K562 (cell line): Measurements from ENCODE around the gene KCNH2. TPM values are rescaled to one million over a fixed set of nuclear protein-coding genes. Genes with fewer than 3 reads are reported as not detected.
A peak's percentile ranks its signal among the peaks of the same experiment; 100 is the strongest.

ENCODE experiments used
- ELK3 ChIP-seq: fragments of 450-650 bp; formaldehyde crosslinking; IDR thresholded peaks from 2 replicates; pipeline ENCODE4 v1.4.0; 2020; ENCODE audit warnings: mild to moderate bottlenecking
- HDGF ChIP-seq: fragments of 450-650 bp; IDR thresholded peaks from 2 replicates; pipeline ENCODE4 v1.6.1; 2016
- HNRNPL ChIP-seq: fragments of 200-400 bp; formaldehyde crosslinking; IDR thresholded peaks from 2 replicates; pipeline ENCODE4 v1.6.1; 2017; ENCODE audit warnings: low read depth, mild to moderate bottlenecking, low read length
- IFI16 ChIP-seq: fragments of 250-450 bp; sonication (Bioruptor Pico); IDR thresholded peaks from 2 replicates; pipeline ENCODE4 v2.1.2; 2022; ENCODE audit warnings: mild to moderate bottlenecking, inconsistent platforms
- IRF2 ChIP-seq: sonication (generic); formaldehyde crosslinking; IDR thresholded peaks from 2 replicates; pipeline ENCODE4 v1.8.1; 2022; ENCODE audit warnings: mild to moderate bottlenecking, missing genetic modification reagents
- KLF16 ChIP-seq: IDR thresholded peaks from 2 replicates; pipeline ENCODE4 v1.6.1; 2016; ENCODE audit warnings: antibody characterized with exemption
- LCOR ChIP-seq: sonication (generic); formaldehyde crosslinking; IDR thresholded peaks from 2 replicates; pipeline ENCODE4 v1.8.0; 2022; ENCODE audit warnings: mild to moderate bottlenecking, missing genetic modification reagents
- NR2C1 ChIP-seq, 2 experiments: fragments of 450-650 bp; IDR thresholded peaks; 2 replicates each; pipeline ENCODE4 v1.6.1; 2017; ENCODE audit warnings: mild to moderate bottlenecking in 2 of 2, antibody characterized with exemption in 1 of 2, inconsistent platforms in 1 of 2, missing compliant biosample characterization in 1 of 2, missing genetic modification characterization in 1 of 2
- NUFIP1 ChIP-seq: fragments of 450-650 bp; IDR thresholded peaks from 2 replicates; pipeline ENCODE4 v1.6.1; 2018; ENCODE audit not compliant: partially characterized antibody
- PTRF ChIP-seq: fragments of 450-650 bp; IDR thresholded peaks from 2 replicates; pipeline ENCODE4 v1.6.1; 2016; ENCODE audit warnings: mild to moderate bottlenecking, missing genetic modification characterization, missing compliant biosample characterization
- RNF219 ChIP-seq: fragments of 250-450 bp; sonication (Bioruptor Pico); IDR thresholded peaks from 2 replicates; pipeline ENCODE4 v1.5.0; 2022; ENCODE audit warnings: mild to moderate bottlenecking
- SIN3A ChIP-seq, 2 experiments: fragments of 150-350 bp in 1 of 2; IDR thresholded peaks; 2 replicates each; pipeline ENCODE4 v1.6.1; 2011 to 2016; ENCODE audit warnings: borderline replicate concordance in 2 of 2, low read depth in 2 of 2, low read length in 2 of 2, mild to moderate bottlenecking in 2 of 2, moderate library complexity in 2 of 2; ENCODE audit not compliant: control insufficient read depth in 1 of 2
- SNRNP70 ChIP-seq: fragments of 200-400 bp; formaldehyde crosslinking; optimal IDR thresholded peaks from 2 replicates; pipeline ENCODE3; 2017; ENCODE audit warnings: low read depth, low read length
- TEAD4 ChIP-seq, 2 experiments: sonication (generic) in 1 of 2; formaldehyde crosslinking in 1 of 2; IDR thresholded peaks; 2 replicates each; pipeline versions ENCODE4 v1.6.1 to v1.8.0; 2012 to 2022; ENCODE audit warnings: borderline replicate concordance in 1 of 2, inconsistent platforms in 1 of 2, low read length in 1 of 2, mild to moderate bottlenecking in 1 of 2, missing genetic modification reagents in 1 of 2
- YY1 ChIP-seq, 3 experiments: IDR thresholded peaks; 2 replicates each; pipeline ENCODE4 v1.6.1; 2011; ENCODE audit warnings: low read length in 2 of 3, mild to moderate bottlenecking in 2 of 3, moderate library complexity in 2 of 3, borderline replicate concordance in 1 of 3, control low read depth in 1 of 3, low read depth in 1 of 3; ENCODE audit not compliant: insufficient read depth in 3 of 3, insufficient replicate concordance in 2 of 3, control insufficient read depth in 1 of 3, insufficient read length in 1 of 3; ENCODE audit errors: extremely low read depth in 1 of 3
- ZNF232 ChIP-seq: sonication (generic); formaldehyde crosslinking; IDR thresholded peaks from 2 replicates; pipeline ENCODE4 v1.8.0; 2022; ENCODE audit warnings: mild to moderate bottlenecking, missing genetic modification reagents
- ZSCAN29 ChIP-seq: fragments of 450-650 bp; IDR thresholded peaks from 2 replicates; pipeline ENCODE4 v1.6.1; 2017
- polyA plus RNA-seq, 8 experiments: library from polyadenylated mRNA; depleted of rRNA in 4 of 8; stranded (reverse) in 5 of 8; unstranded in 3 of 8; fragments of >200 nt; fragmentation: Nextera tagmentation in 2 of 8; fragmentation: Illumina TruSeq in 1 of 8; extraction: Ambion mirVana in 2 of 8; extraction: Trizol in 1 of 8; gene quantifications; 2 replicates each; pipeline versions ENCODE4 v1.2.1 to v1.2.3, GENCODE V29; 2011 to 2014; ENCODE audit warnings: inconsistent platforms in 1 of 8, missing spikeins in 1 of 8
- total RNA-seq, 7 experiments: library from RNA; depleted of rRNA in 6 of 7; stranded (reverse); fragments of >200 nt in 6 of 7; fragmentation: Illumina TruSeq in 2 of 7; extraction: Trizol in 2 of 7; gene quantifications; 2 replicates each; pipeline versions ENCODE4 v1.2.1 to v1.2.3, GENCODE V29; 2011 to 2021; ENCODE audit warnings: low replicate concordance in 1 of 7
- TF ChIP-seq, protein P1 (sequence below): fragments of 250-450 bp; sonication (Bioruptor Pico); IDR thresholded peaks from 2 replicates; pipeline ENCODE4 v1.5.0; 2021; ENCODE audit warnings: mild to moderate bottlenecking, moderate library complexity
- TF ChIP-seq, protein P2 (sequence below): sonication (generic); formaldehyde crosslinking; IDR thresholded peaks from 2 replicates; pipeline ENCODE4 v1.8.1; 2023; ENCODE audit warnings: mild to moderate bottlenecking, missing genetic modification reagents

KCNH2 gene
- total and polyA plus RNA-seq, 9 of the 15 experiments (the other 6 are each of a cell fraction or from before 2014, with no cell fraction given), result 18.1 to 368 (median 218) TPM

DNA sequence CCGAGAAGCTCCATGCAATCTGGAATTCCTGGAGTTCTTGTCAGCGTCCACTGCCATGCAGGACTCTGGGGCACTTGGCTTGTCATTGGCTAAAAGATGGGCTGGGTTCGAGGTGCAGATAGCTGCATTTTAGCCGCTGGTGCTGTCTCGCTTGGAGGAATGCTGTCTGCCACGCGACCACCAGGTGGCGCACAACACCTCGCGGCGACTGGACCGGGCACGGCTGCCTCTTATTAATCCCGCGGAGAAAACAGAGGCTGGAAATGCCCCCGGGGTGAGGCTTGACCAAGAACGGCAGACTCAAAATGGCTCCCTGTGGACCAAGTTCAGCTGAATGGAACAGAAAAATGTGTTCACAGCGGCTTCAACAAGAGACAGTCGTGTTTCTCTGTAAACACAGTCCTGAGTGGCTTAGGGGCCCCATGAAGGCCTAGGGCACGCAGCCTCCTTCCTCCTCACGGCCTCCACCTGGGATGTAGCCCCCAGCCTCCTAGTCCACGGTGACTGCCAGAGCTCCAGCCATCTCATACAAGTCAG is 79.6 kb downstream of the KCNH2 start (continued):
- TF ChIP-seq RNF219 (CRISPR knock-in tag) (no peak), ZSCAN29 (0 out of 2 replicates have a peak, but pooled peaks have one; percentile 25), HNRNPL (peak; percentile 51; the same call in 1 of the 2 replicates), YY1 (IDR thresholded peaks at IDR 0.05; ENCODE audit: borderline replicate concordance in 1 of 3, control insufficient read depth in 1 of 3, extremely low read depth in 1 of 3, insufficient read depth in 3 of 3, insufficient read length in 1 of 3, insufficient replicate concordance in 2 of 3, low read depth in 1 of 3, low read length in 2 of 3) (peak in 2 of 3 experiments; percentile 15 to 56), SNRNP70 (no peak), IFI16 (CRISPR knock-in tag) (no peak), PTRF (no peak), HDGF (peak; percentile 74; the same call in 1 of the 2 replicates), IRF2 (CRISPR knock-in tag) (no peak), NR2C1 (IDR thresholded peaks at IDR 0.05) (no peak), NR2C1 (tag; IDR thresholded peaks at IDR 0.05) (no peak), ZNF232 (CRISPR knock-in tag) (no peak), ELK3 (CRISPR knock-in tag) (no peak), LCOR (0 out of 2 replicates have a peak, but pooled peaks have one; percentile 44), KLF16 (peak; percentile 52), NUFIP1 (no peak), TEAD4 (IDR thresholded peaks at IDR 0.05; ENCODE audit: low read length) (peak; percentile 66), TEAD4 (CRISPR knock-in tag; IDR thresholded peaks at IDR 0.05; ENCODE audit: borderline replicate concordance) (no peak), SIN3A (IDR thresholded peaks at IDR 0.05; ENCODE audit: borderline replicate concordance in 2 of 2, control insufficient read depth in 1 of 2, low read depth in 2 of 2, low read length in 2 of 2) (no peak)
- TF ChIP-seq, protein P1, sequence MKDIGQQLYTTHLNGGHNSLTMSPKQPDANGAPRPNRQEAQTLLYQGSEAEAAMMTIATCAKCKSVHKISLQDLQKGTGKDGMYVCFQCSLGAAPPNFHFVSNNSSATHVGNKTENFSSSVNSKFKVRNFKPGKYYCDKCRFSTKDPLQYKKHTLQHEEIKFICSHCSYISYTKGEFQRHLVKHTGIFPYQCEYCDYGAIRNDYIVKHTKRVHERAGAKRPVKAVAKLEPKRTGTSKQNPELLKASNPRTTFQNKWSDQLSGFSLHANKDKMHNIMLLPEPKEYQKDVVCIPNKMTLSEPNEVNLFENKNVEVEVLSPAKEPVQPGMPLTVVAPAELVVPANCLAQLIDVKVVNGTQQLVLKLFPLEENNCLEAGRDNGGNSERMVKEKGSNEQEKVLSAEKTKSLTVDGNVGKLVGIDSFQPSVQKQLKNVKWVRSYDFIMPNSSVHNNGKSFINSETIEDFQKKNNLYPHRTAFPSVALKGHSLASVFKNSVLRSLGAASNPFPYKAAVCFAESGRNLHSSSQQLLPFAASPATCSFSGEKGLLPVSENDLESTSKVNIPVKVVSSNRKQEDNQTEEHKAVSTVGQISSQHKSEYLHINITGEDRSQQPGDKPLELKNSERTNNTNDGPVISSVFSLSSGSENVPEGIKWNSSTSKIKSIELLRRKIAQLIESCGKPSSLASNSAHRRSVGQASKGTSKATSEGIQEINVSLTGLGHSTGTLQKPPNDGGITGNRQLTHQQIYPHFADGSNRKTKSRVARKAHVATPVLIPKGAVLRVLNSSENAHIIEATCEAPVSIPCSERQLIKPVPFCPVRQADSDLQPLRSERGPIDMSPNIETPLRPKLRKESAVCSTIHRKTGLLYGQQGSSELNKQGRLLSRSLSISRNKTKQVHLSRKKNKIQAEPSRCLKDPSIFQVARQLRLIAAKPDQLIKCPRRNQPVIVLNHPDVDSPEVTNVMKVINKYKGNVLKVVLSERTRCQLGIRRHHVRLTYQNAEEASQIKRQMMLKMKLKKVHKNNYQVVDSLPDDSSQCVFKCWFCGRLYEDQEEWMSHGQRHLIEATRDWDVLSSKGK (CRISPR knock-in tag), result no peak
- TF ChIP-seq, protein P2, sequence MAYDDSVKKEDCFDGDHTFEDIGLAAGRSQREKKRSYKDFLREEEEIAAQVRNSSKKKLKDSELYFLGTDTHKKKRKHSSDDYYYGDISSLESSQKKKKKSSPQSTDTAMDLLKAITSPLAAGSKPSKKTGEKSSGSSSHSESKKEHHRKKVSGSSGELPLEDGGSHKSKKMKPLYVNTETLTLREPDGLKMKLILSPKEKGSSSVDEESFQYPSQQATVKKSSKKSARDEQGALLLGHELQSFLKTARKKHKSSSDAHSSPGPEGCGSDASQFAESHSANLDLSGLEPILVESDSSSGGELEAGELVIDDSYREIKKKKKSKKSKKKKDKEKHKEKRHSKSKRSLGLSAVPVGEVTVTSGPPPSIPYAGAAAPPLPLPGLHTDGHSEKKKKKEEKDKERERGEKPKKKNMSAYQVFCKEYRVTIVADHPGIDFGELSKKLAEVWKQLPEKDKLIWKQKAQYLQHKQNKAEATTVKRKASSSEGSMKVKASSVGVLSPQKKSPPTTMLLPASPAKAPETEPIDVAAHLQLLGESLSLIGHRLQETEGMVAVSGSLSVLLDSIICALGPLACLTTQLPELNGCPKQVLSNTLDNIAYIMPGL (CRISPR knock-in tag), result 0 out of 2 replicates have a peak, but pooled peaks have one; percentile 38
